ENCODE data around the gene TNFRSF11A.

Gene TNFRSF11A

GRCh38 chr18:62345909-62346308, 20.8 kb downstream of the TNFRSF11A start:
- DNase-seq (ENCODE audit: low spot score), result no peak

DNA sequence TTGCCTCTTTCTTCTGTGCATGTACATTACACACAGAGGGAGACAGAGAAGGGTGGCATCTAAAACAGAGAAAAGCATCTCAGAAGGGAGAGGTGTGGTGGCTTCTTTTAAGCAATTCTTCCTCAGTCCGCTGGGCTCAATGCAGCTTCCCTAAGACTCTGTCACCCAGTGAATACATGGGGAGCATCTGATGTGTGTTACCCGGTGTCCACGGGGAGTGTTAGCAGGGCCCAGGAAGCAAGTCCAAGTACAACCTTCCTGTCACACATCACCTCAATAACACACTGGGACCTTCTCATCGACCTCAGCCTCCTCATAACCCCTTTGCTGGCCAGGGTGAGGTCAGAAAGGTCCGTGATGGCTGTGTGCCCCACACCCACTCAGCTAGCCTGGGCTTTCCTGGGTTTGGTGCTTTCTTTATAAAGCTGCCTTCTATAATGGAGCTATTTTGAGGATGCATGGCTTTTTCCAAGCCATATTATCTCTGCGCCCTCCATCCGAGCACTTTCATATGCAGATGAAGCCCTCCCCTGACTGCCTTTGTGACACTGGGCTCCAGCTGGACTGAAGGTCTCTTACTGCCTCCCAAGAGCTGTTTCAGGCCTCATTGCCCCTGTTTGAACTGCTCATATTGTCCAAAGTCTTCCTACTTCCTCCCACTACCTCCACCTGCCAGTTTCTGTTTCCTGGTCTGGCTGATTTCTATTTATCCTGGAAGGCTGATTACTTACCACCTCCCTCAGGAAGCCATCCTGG, 21.4 kb downstream of the TNFRSF11A start:
- no peak for DNase-seq (ENCODE audit: low spot score)

- DNase-seq (ENCODE audit: low spot score), result no peak
Observed at GRCh38 chr18:62347089-62347506, 22.0 kb downstream of the TNFRSF11A start.

DNA sequence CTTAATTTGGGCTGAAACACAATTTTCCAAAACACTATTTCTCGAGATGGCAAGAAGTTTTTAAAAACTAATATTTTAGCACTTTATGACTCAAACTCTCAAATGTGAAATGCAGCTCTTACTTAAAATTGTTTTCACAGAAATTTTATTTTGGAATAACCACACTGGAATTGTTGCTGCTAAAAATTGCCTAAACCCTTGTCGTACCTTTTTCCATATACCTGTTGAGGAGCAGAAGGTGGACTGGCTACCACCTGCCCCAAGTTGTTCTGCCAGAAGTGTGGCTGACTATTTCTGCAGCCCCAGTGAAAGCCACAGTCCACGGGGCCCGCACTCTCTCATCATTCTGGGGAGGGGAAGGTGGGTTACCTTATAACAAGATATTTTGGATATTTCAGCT, 23.4 kb downstream of the TNFRSF11A start:
- no peak for DNase-seq (ENCODE audit: low spot score)

DNA sequence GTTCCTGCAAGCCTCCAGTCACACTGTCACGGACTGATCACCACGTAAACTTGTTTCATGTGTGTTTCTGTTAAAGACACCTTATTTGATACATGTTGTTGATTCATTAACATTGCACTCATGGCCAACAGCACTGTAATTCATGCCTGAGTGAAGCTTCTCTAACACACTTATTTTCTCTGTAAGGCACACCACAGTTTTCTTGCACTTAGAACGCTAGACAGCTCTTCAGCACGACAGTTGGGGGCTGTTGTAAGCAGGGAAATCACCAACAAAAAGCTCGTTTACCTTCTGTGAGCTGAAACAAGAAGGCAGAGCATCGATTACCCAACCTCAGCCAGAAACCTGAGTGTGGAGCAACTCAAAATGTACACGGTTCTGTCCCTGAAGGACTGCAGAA, 28.1 kb downstream of the TNFRSF11A start:
- no peak for DNase-seq (ENCODE audit: low spot score)

- no peak for DNase-seq (ENCODE audit: low spot score)
Observed at GRCh38 chr18:62354151-62354550, 29.0 kb downstream of the TNFRSF11A start.

DNA sequence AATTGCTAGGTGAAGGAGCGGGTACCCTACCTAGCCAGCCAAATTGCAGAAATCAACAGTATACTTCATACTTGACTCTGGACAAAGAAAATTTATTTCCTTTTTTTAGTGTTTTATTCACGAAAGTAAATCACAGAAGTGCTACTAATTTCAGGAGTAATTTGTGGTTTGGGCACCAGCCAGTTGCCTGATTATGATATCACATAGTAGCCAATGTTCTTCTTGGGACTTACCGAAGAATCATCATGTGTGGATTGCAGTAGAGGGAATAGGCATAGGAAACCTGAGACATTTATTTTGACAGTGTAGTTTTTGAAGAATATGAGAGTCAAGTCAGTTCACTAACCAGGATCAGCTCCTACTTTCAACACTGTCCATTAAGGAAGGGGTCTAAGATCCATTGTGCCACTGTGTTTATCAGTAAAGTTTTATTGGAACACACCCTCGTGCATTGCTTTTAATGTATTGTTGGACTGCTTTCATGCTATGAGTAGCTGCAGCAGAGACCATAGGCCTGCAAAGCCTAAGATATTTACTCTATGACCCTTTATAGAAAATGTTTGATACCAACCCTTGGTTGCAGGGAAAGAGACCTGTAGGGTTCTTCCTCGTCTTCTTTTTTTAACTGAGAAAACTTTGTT, 32.1 kb downstream of the TNFRSF11A start:
- DNase-seq (ENCODE audit: low spot score), result no peak

DNA sequence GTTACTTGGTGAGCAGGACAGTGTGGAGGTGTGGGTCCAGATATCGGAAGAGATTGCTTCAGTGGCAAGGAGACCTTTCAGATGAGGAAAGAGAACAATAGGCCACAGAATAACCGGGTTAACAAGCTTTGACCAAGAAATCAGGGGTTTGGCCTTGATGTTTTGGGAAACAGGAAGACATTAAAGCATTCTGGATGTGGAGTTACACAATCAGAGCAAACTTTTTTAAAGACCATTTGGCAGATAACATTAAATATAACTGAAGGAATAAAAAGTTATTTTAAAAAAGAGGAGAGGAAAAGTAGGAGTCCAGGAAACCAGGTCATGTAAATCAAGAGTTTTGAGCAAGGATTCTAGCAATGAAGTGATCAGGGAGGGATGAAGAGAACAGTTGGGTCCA, 35.7 kb downstream of the TNFRSF11A start:
- DNase-seq (ENCODE audit: low spot score), result no peak

- no peak for DNase-seq (ENCODE audit: low spot score)
Observed at GRCh38 chr18:62361288-62361687, 36.2 kb downstream of the TNFRSF11A start.

DNA sequence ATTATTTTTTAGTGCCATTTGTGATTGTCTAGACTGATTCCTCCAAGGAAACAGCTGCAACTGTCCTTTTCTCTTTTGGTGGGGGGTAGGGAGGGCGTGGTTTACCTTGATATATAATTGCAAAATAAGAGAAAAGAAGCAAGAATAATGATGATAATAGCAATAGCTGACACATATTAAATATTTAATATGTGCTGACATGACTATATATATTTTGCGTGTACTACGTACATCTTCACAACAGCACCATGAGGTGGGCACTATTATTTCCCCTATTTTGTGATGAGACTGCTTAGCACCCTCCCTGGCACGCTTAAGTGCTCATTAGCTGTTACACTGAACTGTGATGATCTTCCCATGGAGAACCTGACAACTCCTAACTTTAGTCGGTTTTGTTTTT, 39.4 kb downstream of the TNFRSF11A start:
- no peak for DNase-seq (ENCODE audit: low spot score)

DNA sequence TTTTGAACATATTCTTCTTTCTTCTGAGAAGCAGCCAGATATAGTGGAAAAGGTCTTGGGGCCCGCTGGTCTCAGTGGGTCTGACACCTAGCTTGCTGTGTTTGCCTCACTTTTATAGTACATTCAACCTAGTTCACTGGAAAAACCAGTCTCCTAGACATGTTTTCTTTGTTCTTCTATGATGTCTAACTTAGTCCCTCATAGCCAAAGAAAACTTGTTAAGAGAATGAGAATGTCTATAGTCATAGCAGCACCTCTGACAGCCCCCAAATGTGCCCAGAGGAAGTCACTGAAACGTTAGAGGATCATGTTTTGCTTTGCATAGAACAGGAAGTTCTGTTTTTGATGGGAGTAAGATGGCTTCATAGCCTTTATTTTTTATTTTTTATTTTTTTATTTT, 40.3 kb downstream of the TNFRSF11A start:
- DNase-seq (ENCODE audit: low spot score), result no peak

DNA sequence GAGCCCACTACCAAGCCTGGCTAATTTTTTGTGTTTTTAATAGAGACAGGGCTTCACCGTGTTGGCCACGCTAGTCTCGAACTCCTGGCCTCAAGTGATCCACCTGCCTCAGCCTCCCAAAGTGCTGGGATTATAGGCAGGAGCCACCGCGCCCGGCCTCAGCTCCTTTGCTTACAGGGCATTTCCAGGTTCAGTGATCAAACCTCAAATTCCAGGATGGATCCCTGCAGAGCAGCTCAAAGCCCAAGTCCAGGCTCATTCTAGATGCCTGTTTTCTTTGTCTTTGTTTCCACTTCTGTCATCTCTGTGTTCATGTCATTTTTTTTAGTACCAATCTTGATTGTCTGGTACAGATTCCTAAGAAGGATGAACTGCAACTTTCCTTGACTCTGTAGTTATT, 41.9 kb downstream of the TNFRSF11A start:
- no peak for DNase-seq (ENCODE audit: low spot score)

DNA sequence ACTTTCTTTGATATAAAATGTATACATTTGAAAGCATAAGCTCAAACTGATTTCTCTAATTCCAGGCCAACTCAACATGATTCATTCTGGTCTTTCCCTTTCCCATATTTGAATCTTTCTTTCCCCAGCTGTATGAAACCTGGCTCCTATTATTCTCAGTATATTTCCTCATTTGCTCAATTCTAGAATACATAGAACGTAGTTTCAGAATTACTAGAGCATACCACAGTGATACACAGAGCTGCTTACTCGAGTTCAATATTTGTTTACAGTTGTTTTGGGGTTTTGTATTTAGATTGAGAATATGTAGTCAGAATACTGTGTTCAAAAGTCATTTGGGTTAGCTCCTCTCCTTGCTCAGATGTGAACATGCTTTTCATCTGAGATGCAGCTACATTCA, 43.0 kb downstream of the TNFRSF11A start:
- DNase-seq (ENCODE audit: low spot score), result no peak

DNA sequence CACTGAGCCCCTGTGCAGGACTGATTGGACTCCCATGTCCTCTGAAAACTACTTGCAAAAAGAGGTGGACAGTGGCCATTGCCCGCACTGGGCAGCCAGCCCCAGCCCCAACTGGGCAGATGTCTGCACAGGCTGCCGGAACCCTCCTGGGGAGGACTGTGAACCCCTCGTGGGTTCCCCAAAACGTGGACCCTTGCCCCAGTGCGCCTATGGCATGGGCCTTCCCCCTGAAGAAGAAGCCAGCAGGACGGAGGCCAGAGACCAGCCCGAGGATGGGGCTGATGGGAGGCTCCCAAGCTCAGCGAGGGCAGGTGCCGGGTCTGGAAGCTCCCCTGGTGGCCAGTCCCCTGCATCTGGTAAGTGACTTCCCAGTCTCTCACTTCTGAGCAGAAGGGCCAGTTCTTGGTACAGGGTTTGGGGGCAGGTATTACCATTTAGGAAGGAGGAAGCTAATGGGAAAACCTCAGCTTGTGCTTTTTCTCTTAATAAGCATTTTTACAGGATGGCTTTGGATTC, 44.1 kb downstream of the TNFRSF11A start:
- DNase-seq (ENCODE audit: low spot score), result no peak

DNA sequence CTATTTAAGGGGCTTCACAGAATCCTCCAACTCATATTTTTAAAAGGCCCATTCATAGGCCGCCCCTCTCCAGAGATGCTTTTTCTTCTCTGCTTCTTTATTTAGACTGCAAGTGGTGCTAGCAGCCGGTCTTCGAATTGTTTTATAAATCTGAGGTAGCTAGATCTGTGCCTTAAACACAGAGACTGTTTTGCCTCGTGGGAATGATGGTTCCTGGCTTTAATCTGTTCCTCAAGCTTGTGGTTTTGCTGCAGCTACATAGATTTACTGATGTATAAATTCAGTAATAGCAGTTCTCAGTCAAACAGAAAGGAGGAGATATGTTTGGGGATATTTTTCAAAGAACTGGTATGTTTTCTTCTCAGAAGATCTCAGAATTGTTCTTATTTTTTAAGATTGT, 45.3 kb downstream of the TNFRSF11A start:
- DNase-seq (ENCODE audit: low spot score), result no peak

- DNase-seq (ENCODE audit: low spot score), result no peak
Observed at GRCh38 chr18:62371436-62371835, 46.3 kb downstream of the TNFRSF11A start.

GRCh38 chr18:62372156-62372555, 47.0 kb downstream of the TNFRSF11A start:
- no peak for DNase-seq (ENCODE audit: low spot score)

DNA sequence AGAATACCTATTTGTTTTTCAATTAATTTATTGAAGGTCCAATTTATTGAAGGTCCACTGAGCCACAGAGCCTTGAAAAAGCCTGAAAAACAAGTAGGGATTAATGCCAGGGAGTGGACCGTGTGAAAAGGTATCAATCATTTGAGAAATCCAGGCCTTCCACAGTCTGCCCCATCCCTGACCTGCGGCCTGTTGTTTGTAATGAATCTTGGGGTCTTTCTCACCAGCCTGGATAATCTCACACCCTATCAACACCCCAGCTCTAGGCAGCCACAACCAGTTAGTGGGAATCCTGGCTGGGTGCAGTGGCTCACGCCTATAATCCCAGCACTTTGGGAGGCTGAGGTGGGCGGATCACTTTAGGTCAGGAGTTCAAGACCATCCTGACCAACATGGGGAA, 47.8 kb downstream of the TNFRSF11A start:
- DNase-seq (ENCODE audit: low spot score), result no peak

DNA sequence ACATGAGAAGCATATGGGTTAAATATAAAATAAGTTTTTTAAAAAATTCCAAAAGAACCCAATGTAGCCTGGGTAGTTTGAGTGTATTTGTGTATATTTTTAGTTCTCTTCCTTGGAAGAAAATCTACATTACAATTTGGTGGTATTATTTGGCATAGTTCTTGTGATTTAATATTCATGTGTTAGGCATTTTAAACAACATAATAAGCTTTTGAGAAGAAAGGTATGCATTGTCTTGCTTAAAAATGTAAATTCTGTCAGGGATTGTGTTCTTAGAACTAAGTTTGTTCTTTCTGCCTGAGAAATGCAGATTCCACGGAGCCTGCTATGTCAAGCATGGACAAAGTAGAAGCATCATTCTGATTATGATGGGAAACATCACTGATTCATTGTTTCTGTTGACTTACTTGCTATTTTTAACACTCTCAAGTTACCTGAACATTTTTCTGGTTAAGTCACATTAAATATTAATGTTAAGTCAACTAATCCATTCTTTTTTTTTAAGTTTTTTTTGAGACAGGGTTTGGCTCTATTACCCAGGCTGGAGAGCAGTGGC, 49.4 kb downstream of the TNFRSF11A start:
- no peak for DNase-seq (ENCODE audit: low spot score)

DNA sequence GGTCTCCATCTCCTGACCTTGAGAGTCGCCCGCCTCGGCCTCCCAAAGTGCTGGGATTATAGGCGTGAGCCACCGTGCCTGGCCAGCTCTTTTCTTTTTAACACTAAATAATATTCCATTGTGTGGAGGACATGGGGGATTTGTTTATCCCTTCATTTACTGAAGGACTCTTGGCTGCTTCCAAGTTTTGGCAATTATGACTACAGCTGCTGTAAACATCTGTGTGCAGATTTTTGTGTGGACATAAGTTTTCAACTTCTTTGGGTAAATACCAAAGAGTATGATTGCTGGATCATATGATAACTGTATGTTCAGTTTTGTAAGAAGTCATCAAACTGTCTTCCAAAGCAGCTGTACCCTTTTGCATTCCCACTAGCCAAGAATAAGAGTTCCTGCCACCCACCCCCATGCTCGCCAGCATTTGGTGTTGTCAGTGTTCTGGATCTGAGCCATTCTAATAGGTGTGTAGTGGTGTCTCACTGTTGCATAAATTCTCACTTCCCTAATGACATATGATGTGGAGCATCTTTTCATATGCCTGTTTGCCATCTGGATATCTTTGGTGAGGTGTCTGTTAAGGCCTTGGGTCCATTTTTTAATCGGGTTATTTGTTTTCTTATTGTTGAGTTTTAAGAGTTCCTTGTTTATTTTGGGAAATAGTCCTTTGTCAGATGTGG, 52.2 kb downstream of the TNFRSF11A start:
- DNase-seq (ENCODE audit: low spot score), result no peak

DNA sequence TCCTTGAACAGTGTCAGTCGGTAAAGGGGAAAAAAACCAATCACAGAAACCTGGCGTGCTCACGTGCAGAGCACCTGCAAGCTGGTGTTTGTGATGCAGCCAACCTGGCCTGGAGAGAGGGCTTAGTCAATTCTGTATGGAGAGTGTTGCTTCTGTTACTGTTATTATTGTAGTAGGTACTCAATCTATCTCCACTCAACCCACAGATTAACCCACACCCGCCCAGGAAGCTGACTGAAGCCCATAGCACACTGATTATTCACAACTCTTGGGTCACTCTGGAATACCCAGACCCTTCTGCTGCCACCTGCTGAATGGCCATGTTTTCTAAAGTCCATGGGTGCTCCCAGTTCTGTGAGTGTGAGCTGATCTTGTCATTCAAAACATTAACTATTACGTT, 53.9 kb downstream of the TNFRSF11A start:
- DNase-seq (ENCODE audit: low spot score), result no peak

DNA sequence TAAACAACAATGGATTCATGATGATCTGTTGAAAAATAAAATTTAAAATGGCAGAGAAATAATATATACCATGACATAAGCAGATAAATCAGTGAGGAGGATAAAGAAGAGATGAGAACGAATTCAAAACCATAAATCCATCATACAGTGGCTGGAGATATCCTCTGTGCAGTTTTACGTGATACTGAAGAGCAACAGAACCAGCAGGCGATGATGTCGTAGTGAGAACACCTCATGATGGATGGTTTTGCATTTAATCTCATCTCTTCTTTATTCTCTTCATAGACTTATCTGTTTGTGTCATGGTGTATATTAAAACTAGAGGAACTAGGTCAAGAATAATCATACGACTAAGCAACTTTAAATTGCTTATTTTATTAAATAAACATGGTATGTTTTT, 56.3 kb downstream of the TNFRSF11A start:
- no peak for DNase-seq (ENCODE audit: low spot score)

- no peak for DNase-seq (ENCODE audit: low spot score)
Observed at GRCh38 chr18:62384068-62384467, 59.0 kb downstream of the TNFRSF11A start.

Measured in ecto neural progenitor cell (in vitro differentiated cells).